ENCODE measurements around the gene MGAT4B.

- TF ChIP-seq RAD21 (conservative IDR thresholded peaks at IDR 0.05 in 1 of 2, IDR thresholded peaks at IDR 0.05 in 1 of 2) (no peak), POLR2A (IDR thresholded peaks at IDR 0.05; ENCODE audit: low read length) (no peak)
Observed at GRCh38 chr5:179830818-179831468, 24.3 kb upstream of the MGAT4B start.
